AG10803 (cell line): ENCODE results near the gene TIMM17A.

ENCODE experiments used
- DNase-seq: peaks from one replicate; pipeline ENCODE4 v3.0.0; 2010; ENCODE audit warnings: low read depth
- H3K4me3 ChIP-seq: 2 replicates; pipeline ENCODE4 v1.5.1; 2011; ENCODE audit warnings: mild to moderate bottlenecking, low read length, control low read depth
- TF ChIP-seq, protein P1 (sequence below): conservative IDR thresholded peaks from 2 replicates; pipeline ENCODE4 v1.5.1; 2011; ENCODE audit warnings: mild to moderate bottlenecking, low read length, control low read depth, inconsistent platforms

The TIMM17A gene

DNA sequence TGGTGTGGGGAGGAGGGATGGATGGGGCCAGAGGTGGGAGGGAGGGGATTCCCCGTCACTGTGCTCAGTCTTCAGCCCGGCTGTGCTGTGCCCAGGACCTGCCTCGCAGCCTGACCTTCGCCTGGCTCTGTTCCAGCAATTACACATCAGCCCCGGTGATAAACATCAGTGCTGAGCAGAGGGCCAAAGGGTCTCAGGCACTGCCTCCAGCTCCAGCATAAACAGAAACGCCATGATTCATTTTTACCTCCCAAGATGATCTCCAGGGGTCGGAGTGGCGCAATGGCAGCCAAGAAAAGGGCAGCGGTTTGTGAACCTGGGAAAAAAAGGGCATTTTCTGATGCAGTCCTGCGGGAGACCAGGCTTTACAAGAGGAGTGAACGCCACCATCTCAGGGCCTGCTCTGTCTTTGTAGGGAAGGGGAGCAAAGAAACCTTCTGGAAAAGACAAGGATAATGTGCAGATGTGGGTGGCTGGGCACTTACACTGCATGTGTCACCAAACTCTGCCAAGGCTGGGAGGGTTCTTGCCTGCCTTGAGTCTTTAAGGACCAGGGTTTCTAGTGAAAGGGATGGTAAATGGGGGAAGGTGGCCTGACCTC is 38.6 kb upstream of the TIMM17A start:
- DNase-seq = peak; percentile 67
- TF ChIP-seq, protein P1, sequence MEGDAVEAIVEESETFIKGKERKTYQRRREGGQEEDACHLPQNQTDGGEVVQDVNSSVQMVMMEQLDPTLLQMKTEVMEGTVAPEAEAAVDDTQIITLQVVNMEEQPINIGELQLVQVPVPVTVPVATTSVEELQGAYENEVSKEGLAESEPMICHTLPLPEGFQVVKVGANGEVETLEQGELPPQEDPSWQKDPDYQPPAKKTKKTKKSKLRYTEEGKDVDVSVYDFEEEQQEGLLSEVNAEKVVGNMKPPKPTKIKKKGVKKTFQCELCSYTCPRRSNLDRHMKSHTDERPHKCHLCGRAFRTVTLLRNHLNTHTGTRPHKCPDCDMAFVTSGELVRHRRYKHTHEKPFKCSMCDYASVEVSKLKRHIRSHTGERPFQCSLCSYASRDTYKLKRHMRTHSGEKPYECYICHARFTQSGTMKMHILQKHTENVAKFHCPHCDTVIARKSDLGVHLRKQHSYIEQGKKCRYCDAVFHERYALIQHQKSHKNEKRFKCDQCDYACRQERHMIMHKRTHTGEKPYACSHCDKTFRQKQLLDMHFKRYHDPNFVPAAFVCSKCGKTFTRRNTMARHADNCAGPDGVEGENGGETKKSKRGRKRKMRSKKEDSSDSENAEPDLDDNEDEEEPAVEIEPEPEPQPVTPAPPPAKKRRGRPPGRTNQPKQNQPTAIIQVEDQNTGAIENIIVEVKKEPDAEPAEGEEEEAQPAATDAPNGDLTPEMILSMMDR = no peak
- no peak overlapping the region for H3K4me3 ChIP-seq

GRCh38 chr1:201917362-201918033 is 37.8 kb upstream of the TIMM17A start:
- no peak overlapping the region for H3K4me3 ChIP-seq
- peak; percentile 84 for DNase-seq
- TF ChIP-seq, protein P1 = peak; percentile 13; the same call in 1 of the 2 replicates

DNA sequence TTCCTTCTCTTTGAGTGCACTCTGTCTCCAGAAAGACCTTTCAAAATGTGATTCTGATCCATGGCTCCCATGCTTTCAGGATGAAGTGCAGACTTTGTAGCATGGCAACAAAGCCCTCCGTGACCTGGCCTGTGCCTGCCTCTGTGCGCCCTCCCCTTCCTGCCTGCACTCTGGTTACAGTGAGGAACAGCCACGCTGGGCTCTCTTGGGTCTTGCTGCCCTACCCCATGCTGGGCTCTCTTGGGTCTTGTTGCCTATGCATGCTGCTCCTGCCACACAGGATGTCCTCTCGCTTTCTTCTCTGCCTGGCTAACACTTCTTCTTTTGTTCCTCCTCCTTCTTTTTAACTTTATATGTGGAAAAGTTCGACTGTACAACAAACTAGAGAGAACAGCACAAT is 37.0 kb upstream of the TIMM17A start:
- DNase-seq = no peak
- TF ChIP-seq, protein P1 = no peak
- H3K4me3 ChIP-seq = no peak overlapping the region

GRCh38 chr1:201921952-201922558 is 33.2 kb upstream of the TIMM17A start:
- TF ChIP-seq, protein P1 = no peak
- no peak for DNase-seq
- H3K4me3 ChIP-seq = no peak overlapping the region

- DNase-seq = no peak
- H3K4me3 ChIP-seq = no peak overlapping the region
- TF ChIP-seq, protein P1 = no peak
Measured at GRCh38 chr1:201925301-201925567, 30.1 kb upstream of the TIMM17A start.

DNA sequence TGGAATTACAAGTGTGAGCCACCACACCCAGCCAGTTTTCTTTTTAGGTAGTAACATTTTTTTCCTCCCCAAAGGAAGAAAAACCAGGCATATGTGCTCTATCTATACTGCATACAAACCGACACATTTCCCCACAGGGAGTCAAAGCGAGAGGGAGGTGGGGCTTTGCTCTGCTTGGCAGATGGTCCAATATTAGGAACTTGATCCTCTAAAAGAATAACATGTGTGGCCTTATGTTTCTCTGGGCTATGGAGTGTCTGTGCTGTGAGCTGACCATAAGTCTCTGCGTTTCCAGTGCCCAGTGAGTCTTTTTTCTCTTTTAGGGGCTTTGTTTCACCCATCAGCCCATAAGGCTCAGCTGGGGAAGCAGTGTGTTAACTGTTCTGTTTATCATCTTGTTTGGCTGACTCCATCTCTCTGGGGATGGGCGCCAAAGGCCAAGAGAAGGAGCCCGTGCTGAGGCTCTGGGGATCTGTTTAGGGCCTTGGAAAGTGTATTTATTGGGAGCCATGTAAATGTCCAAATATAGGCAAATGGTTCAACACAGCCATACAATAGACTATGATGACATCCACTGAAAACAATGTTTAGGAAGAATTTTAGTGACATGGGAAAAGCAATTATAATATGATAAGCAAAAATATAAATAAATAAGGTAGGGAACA is 29.2 kb upstream of the TIMM17A start:
- TF ChIP-seq, protein P1 = no peak
- H3K4me3 ChIP-seq = no peak overlapping the region
- no peak for DNase-seq

DNA sequence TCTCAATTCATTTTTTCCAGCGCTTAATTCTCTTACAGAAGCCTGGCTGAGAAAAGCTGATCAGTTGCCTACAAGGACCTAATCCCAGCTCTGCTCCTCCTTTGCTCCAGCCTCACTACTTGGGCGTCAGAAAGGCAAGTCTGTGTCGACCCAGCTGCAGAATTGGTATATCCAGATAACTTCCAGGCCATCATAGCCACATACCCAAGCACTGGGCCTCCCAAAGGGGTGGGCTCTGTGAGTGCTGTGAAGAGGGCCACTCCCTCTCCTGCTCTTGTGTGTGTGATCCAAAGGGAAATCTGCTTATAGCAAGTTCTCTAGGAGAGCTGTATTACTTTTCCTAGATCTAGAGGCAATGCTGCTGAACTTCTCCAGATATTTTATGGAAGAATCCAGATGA is 27.0 kb upstream of the TIMM17A start:
- H3K4me3 ChIP-seq = no peak overlapping the region
- no peak for DNase-seq
- TF ChIP-seq, protein P1 = no peak
